Erythroblast (primary cell): ENCODE results near the gene FURIN.

Source experiments
- GATA1 ChIP-seq: IDR thresholded peaks from 2 replicates; pipeline ENCODE4 v1.6.1; 2011; ENCODE audit warnings: low read depth, mild to moderate bottlenecking, control low read depth, low read length, moderate library complexity
- POLR2A ChIP-seq: IDR thresholded peaks from 2 replicates; pipeline ENCODE4 v1.6.1; 2011; ENCODE audit warnings: mild to moderate bottlenecking, low read length

- TF ChIP-seq POLR2A (no peak), GATA1 (no peak)
Measured at GRCh38 chr15:90823455-90823974, 44.9 kb upstream of the FURIN start.
